D721Med (cell line): Measurements from ENCODE around the gene SCNN1G.

Experiments
- DNase-seq: peaks from one replicate; pipeline ENCODE4 v3.0.0; 2011; ENCODE audit warnings: low spot score; ENCODE audit not compliant: insufficient read length
- FAIRE-seq: peaks from 2 replicates; lab custom pipeline; 2011; peaks lifted over from hg19 to GRCh38; lab: Jason Lieb, UNC
- TF ChIP-seq, protein P1 (sequence below): IDR thresholded peaks from 2 replicates; pipeline ENCODE4 v1.5.1; 2012; ENCODE audit warnings: mild to moderate bottlenecking, control low read depth; ENCODE audit not compliant: insufficient read depth; ENCODE audit errors: missing control alignments

The SCNN1G gene

GRCh38 chr16:23163921-23164320, 18.6 kb upstream of the SCNN1G start:
- TF ChIP-seq, protein P1, sequence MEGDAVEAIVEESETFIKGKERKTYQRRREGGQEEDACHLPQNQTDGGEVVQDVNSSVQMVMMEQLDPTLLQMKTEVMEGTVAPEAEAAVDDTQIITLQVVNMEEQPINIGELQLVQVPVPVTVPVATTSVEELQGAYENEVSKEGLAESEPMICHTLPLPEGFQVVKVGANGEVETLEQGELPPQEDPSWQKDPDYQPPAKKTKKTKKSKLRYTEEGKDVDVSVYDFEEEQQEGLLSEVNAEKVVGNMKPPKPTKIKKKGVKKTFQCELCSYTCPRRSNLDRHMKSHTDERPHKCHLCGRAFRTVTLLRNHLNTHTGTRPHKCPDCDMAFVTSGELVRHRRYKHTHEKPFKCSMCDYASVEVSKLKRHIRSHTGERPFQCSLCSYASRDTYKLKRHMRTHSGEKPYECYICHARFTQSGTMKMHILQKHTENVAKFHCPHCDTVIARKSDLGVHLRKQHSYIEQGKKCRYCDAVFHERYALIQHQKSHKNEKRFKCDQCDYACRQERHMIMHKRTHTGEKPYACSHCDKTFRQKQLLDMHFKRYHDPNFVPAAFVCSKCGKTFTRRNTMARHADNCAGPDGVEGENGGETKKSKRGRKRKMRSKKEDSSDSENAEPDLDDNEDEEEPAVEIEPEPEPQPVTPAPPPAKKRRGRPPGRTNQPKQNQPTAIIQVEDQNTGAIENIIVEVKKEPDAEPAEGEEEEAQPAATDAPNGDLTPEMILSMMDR = no peak
- no peak for FAIRE-seq

GRCh38 chr16:23164736-23165135, 17.8 kb upstream of the SCNN1G start:
- TF ChIP-seq, protein P1 = no peak
- FAIRE-seq = no peak
- no peak for DNase-seq

More at GRCh38 chr16:23163921-23164320, 18.6 kb upstream of the SCNN1G start:
- no peak for DNase-seq

DNA sequence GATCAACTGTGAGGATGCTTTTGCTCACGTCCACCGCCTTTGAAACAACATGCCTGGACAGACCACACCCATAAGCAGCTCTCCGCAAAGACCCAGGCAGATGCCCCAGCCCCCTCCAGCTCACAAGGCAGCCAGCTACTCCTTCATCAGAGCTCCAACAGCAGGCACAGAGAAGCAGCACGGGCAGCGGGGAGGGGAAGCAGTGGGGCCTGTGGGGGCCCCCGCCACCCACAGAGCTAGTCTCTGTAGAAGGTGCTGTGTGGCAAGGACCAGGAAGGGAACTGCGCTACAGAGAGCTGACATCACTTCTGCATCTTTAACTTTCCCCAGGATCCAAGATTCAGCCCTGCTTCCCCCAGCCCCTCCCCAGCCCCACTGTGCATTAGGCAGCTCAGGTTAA, 10.0 kb upstream of the SCNN1G start:
- FAIRE-seq (no peak), DNase-seq (no peak)
- TF ChIP-seq, protein P1 = no peak

- no peak for DNase-seq
- FAIRE-seq = no peak
- TF ChIP-seq, protein P1 = no peak
Measured at GRCh38 chr16:23172994-23173393, 9.6 kb upstream of the SCNN1G start.

GRCh38 chr16:23174622-23175021, 7.9 kb upstream of the SCNN1G start:
- TF ChIP-seq, protein P1 = no peak
- no peak for DNase-seq
- FAIRE-seq = no peak

GRCh38 chr16:23175651-23176050, 6.9 kb upstream of the SCNN1G start:
- FAIRE-seq (no peak), DNase-seq (no peak)
- TF ChIP-seq, protein P1 = no peak

- DNase-seq (no peak), FAIRE-seq (no peak)
- TF ChIP-seq, protein P1 = no peak
Measured at GRCh38 chr16:23181506-23181905, 1.0 kb upstream of the SCNN1G start.
